Uterus (tissue), 2 donors: ENCODE results near the gene SH2D4B.

Source experiments
- POLR2A ChIP-seq, 2 donors: fragments of 450-650 bp; IDR thresholded peaks; one replicate each; pipeline ENCODE4 v1.6.1; 2016; ENCODE audit warnings: antibody characterized with exemption in 2 of 2, mild to moderate bottlenecking in 1 of 2, moderate library complexity in 1 of 2
- TF ChIP-seq, protein P1 (sequence below), 4 experiments: fragments of 200-600 bp in 2 of 4; fragments of 450-650 bp in 2 of 4; sonication (generic) in 2 of 4; IDR thresholded peaks; one replicate each; pipeline ENCODE4 v1.5.1; 2016 to 2019; ENCODE audit warnings: antibody characterized with exemption in 4 of 4, mild to moderate bottlenecking in 2 of 4, moderate library complexity in 1 of 4

- TF ChIP-seq, protein P1, sequence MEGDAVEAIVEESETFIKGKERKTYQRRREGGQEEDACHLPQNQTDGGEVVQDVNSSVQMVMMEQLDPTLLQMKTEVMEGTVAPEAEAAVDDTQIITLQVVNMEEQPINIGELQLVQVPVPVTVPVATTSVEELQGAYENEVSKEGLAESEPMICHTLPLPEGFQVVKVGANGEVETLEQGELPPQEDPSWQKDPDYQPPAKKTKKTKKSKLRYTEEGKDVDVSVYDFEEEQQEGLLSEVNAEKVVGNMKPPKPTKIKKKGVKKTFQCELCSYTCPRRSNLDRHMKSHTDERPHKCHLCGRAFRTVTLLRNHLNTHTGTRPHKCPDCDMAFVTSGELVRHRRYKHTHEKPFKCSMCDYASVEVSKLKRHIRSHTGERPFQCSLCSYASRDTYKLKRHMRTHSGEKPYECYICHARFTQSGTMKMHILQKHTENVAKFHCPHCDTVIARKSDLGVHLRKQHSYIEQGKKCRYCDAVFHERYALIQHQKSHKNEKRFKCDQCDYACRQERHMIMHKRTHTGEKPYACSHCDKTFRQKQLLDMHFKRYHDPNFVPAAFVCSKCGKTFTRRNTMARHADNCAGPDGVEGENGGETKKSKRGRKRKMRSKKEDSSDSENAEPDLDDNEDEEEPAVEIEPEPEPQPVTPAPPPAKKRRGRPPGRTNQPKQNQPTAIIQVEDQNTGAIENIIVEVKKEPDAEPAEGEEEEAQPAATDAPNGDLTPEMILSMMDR (IDR thresholded peaks at IDR 0.05): no peak
- TF ChIP-seq POLR2A (IDR thresholded peaks at IDR 0.05): no peak
Observed at GRCh38 chr10:80580638-80581468, 43.2 kb downstream of the SH2D4B start.
